Left ventricle myocardium inferior (tissue), 1 donor: Measurements from ENCODE around the gene PNPLA8. TPM values are rescaled to one million over a fixed set of nuclear protein-coding genes. Genes with fewer than 3 reads are reported as not detected.

Source experiments
- DNase-seq: peaks from one replicate; pipeline ENCODE4 v3.0.0-alpha.2; 2020
- H3K27ac ChIP-seq: fragments of 200-600 bp; replicated peaks from 2 replicates; pipeline ENCODE4 v1.8.0; 2021
- H3K27me3 ChIP-seq: fragments of 200-600 bp; 2 replicates; pipeline ENCODE4 v1.8.0; 2021; ENCODE audit warnings: low read depth
- H3K36me3 ChIP-seq: fragments of 200-600 bp; 2 replicates; pipeline ENCODE4 v1.8.0; 2021
- H3K4me1 ChIP-seq: fragments of 200-600 bp; 2 replicates; pipeline ENCODE4 v1.8.0; 2021
- H3K4me3 ChIP-seq: fragments of 200-600 bp; 2 replicates; pipeline ENCODE4 v1.8.0; 2021; ENCODE audit warnings: mild to moderate bottlenecking, moderate library complexity
- H3K9me3 ChIP-seq: fragments of 200-600 bp; replicated peaks from 2 replicates; pipeline ENCODE4 v1.8.0; 2021
- CTCF ChIP-seq: fragments of 200-600 bp; IDR thresholded peaks from 2 replicates; pipeline ENCODE4 v1.8.0; 2021; ENCODE audit warnings: antibody characterized with exemption, mild to moderate bottlenecking, borderline replicate concordance
- intact Hi-C: fragments of 100-400 bp; cut with micrococcal nuclease; formaldehyde crosslinking; loops from one replicate; pipeline ENCODE4 v1.11.0; 2022
- total RNA-seq: library from RNA; stranded (reverse); fragmentation: NEBNext Ultra II Directional; extraction: Animal tissue kit (Norgen Biotek cat#: 25700); gene quantifications from one replicate; pipeline ENCODE4 v1.2.1, GENCODE V29; 2021
- donor health status: DM: no; HTN: yes; CAD: no; lungs with severe emphysema.

PNPLA8 gene
- total RNA-seq, 1 donor from 2014 or later: 32.4 TPM

GRCh38 chr7:108454674-108455550, 71.0 kb downstream of the PNPLA8 start:
- intact Hi-C loops: no loop called here
- Histone ChIP-seq H3K9me3 (no peaks in the 10 kb centered on the region), H3K36me3 (no peaks in the 10 kb centered on the region), H3K27me3 (peaks cover 99% of the 10 kb centered on the region), H3K27ac (no peak overlapping the region), H3K4me3 (peak overlapping the region; percentile 67), H3K4me1 (peaks cover 26% of the 10 kb centered on the region)
- no peak for DNase-seq
- no peak for TF ChIP-seq CTCF

- H3K27ac ChIP-seq: no peak overlapping the region
- intact Hi-C loops: no loop called here
- H3K27me3 ChIP-seq: peaks cover 100% of the 10 kb centered on the region
- TF ChIP-seq CTCF: no peak
- no peaks in the 10 kb centered on the region for H3K9me3 ChIP-seq
- no peaks in the 10 kb centered on the region for H3K36me3 ChIP-seq
- DNase-seq: no peak
- peaks cover 26% of the 10 kb centered on the region for H3K4me1 ChIP-seq
- peak overlapping the region; percentile 67 for H3K4me3 ChIP-seq
Measured at GRCh38 chr7:108454317-108454673, 71.6 kb downstream of the PNPLA8 start.

- Histone ChIP-seq H3K36me3 (no peaks in the 10 kb centered on the region), H3K4me3 (no peak overlapping the region), H3K27ac (no peak overlapping the region), H3K9me3 (no peaks in the 10 kb centered on the region), H3K27me3 (peaks cover 91% of the 10 kb centered on the region), H3K4me1 (peaks cover 26% of the 10 kb centered on the region)
- no peak for TF ChIP-seq CTCF
- intact Hi-C loops: no loop called here
- DNase-seq: no peak
Measured at GRCh38 chr7:108453320-108453719, 72.6 kb downstream of the PNPLA8 start.

- peak; percentile 54 for TF ChIP-seq CTCF
- Histone ChIP-seq H3K4me3 (no peak overlapping the region), H3K4me1 (peaks cover 26% of the 10 kb centered on the region), H3K27ac (no peak overlapping the region), H3K36me3 (no peaks in the 10 kb centered on the region), H3K27me3 (peaks cover 88% of the 10 kb centered on the region), H3K9me3 (no peaks in the 10 kb centered on the region)
- no peak for DNase-seq
- intact Hi-C loops: no loop called here
Measured at GRCh38 chr7:108452707-108453106, 73.2 kb downstream of the PNPLA8 start.

GRCh38 chr7:108451296-108451848, 74.6 kb downstream of the PNPLA8 start:
- H3K9me3 ChIP-seq: no peaks in the 10 kb centered on the region
- DNase-seq: no peak
- H3K36me3 ChIP-seq: no peaks in the 10 kb centered on the region
- intact Hi-C loops: no loop called here
- H3K27ac ChIP-seq: no peak overlapping the region
- TF ChIP-seq CTCF: no peak
- H3K27me3 ChIP-seq: peaks cover 82% of the 10 kb centered on the region
- H3K4me1 ChIP-seq: peaks cover 17% of the 10 kb centered on the region
- no peak overlapping the region for H3K4me3 ChIP-seq
